ENCODE results near the gene MBD3. TPM values are rescaled to one million over a fixed set of nuclear protein-coding genes. Genes with fewer than 3 reads are reported as not detected.

Gene MBD3
- total RNA-seq, 1 experiment from 2014 or later: 114 TPM

GRCh38 chr19:1554968-1555367 is 37.7 kb downstream of the MBD3 start:
- ChIA-PET CTCF (interaction anchor here (0.6 kb wide), 1 partner anchor 287 kb away, joined by 3 read pairs; no protein-coding TSS in a partner anchor), POLR2A (no interaction called here)
- no peaks in the 10 kb centered on the region for H3K9me3 Mint-ChIP-seq (ENCODE audit: unreplicated experiment)
- no peak overlapping the region for H3K27ac Mint-ChIP-seq (ENCODE audit: low read depth, unreplicated experiment)
- BruUV-seq (replicated peaks): no TSS peak
- H3K36me3 Mint-ChIP-seq (ENCODE audit: insufficient read depth, unreplicated experiment): no peaks in the 10 kb centered on the region
- no peak overlapping the region for H3K4me3 Mint-ChIP-seq (ENCODE audit: unreplicated experiment)
- H3K27me3 Mint-ChIP-seq (ENCODE audit: insufficient read depth, unreplicated experiment): no peaks in the 10 kb centered on the region
- no peaks in the 10 kb centered on the region for H3K4me1 Mint-ChIP-seq (ENCODE audit: insufficient read depth, unreplicated experiment)
- DNase-seq (ENCODE audit: unreplicated experiment): no peak
- intact Hi-C loops (cut with micrococcal nuclease): no loop called here
- TF ChIP-seq CTCF (IDR thresholded peaks at IDR 0.05; ENCODE audit: unreplicated experiment): no peak

GRCh38 chr19:1553415-1553814 is 39.2 kb downstream of the MBD3 start:
- no peaks in the 10 kb centered on the region for H3K9me3 Mint-ChIP-seq (ENCODE audit: unreplicated experiment)
- POLR2A ChIA-PET: no interaction called here
- BruUV-seq (replicated peaks): no TSS peak
- no peak overlapping the region for H3K4me3 Mint-ChIP-seq (ENCODE audit: unreplicated experiment)
- intact Hi-C loops (cut with micrococcal nuclease): no loop called here
- H3K36me3 Mint-ChIP-seq (ENCODE audit: insufficient read depth, unreplicated experiment): no peaks in the 10 kb centered on the region
- CTCF ChIA-PET: no interaction called here
- TF ChIP-seq CTCF (IDR thresholded peaks at IDR 0.05; ENCODE audit: unreplicated experiment): no peak
- DNase-seq (ENCODE audit: unreplicated experiment): no peak
- no peaks in the 10 kb centered on the region for H3K27me3 Mint-ChIP-seq (ENCODE audit: insufficient read depth, unreplicated experiment)
- no peak overlapping the region for H3K27ac Mint-ChIP-seq (ENCODE audit: low read depth, unreplicated experiment)
- H3K4me1 Mint-ChIP-seq (ENCODE audit: insufficient read depth, unreplicated experiment): no peaks in the 10 kb centered on the region

GRCh38 chr19:1551068-1552040 is 41.3 kb downstream of the MBD3 start:
- H3K4me1 Mint-ChIP-seq (ENCODE audit: insufficient read depth, unreplicated experiment): peaks cover 2% of the 10 kb centered on the region
- TF ChIP-seq CTCF (IDR thresholded peaks at IDR 0.05; ENCODE audit: unreplicated experiment): no peak
- no peak overlapping the region for H3K4me3 Mint-ChIP-seq (ENCODE audit: unreplicated experiment)
- H3K9me3 Mint-ChIP-seq (ENCODE audit: unreplicated experiment): no peaks in the 10 kb centered on the region
- CTCF ChIA-PET: interaction anchor here (0.6 to 1.1 kb wide), 4 partner anchors 36 to 215 kb away, joined by 3 to 4 read pairs (median 3); no protein-coding TSS in a partner anchor
- POLR2A ChIA-PET: no interaction called here
- no peak for DNase-seq (ENCODE audit: unreplicated experiment)
- no peaks in the 10 kb centered on the region for H3K36me3 Mint-ChIP-seq (ENCODE audit: insufficient read depth, unreplicated experiment)
- no peak overlapping the region for H3K27ac Mint-ChIP-seq (ENCODE audit: low read depth, unreplicated experiment)
- BruUV-seq (replicated peaks): no TSS peak
- no peaks in the 10 kb centered on the region for H3K27me3 Mint-ChIP-seq (ENCODE audit: insufficient read depth, unreplicated experiment)
- intact Hi-C loops (cut with micrococcal nuclease): no loop called here

GRCh38 chr19:1549332-1549945 is 43.2 kb downstream of the MBD3 start:
- no peak overlapping the region for H3K4me3 Mint-ChIP-seq (ENCODE audit: unreplicated experiment)
- ChIA-PET POLR2A (no interaction called here), CTCF (no interaction called here)
- no peaks in the 10 kb centered on the region for H3K36me3 Mint-ChIP-seq (ENCODE audit: insufficient read depth, unreplicated experiment)
- H3K4me1 Mint-ChIP-seq (ENCODE audit: insufficient read depth, unreplicated experiment): peaks cover 6% of the 10 kb centered on the region
- H3K27me3 Mint-ChIP-seq (ENCODE audit: insufficient read depth, unreplicated experiment): no peaks in the 10 kb centered on the region
- TF ChIP-seq CTCF (IDR thresholded peaks at IDR 0.05; ENCODE audit: unreplicated experiment): no peak
- no peak for DNase-seq (ENCODE audit: unreplicated experiment)
- H3K27ac Mint-ChIP-seq (ENCODE audit: low read depth, unreplicated experiment): no peak overlapping the region
- no TSS peak for BruUV-seq (replicated peaks)
- intact Hi-C loops (cut with micrococcal nuclease): loop anchor here (5.0 kb wide), 1 partner anchor 248 kb away; no protein-coding TSS in a partner anchor
- H3K9me3 Mint-ChIP-seq (ENCODE audit: unreplicated experiment): no peaks in the 10 kb centered on the region

All from MCF 10A (cell line).